B cell (primary cell): ENCODE results near the gene TSTD2. TPM values are rescaled to one million over a fixed set of nuclear protein-coding genes. Genes with fewer than 3 reads are reported as not detected.
"Not testable (repeated sequence)": the region's sequence is repeated elsewhere in the genome, so short reads cannot be mapped to it uniquely, and the experiment has no call there.

Experiments used
- ATAC-seq: fragments of 200-7000 bp; cut with Tn5 transposase; one replicate; pipeline ENCODE4 v1.10.0; 2021; ENCODE audit warnings: low read depth, mild to moderate bottlenecking, moderate number of reproducible peaks, moderate library complexity
- CTCF ChIA-PET: fragments of 350-600 bp; sonication (Branson Sonifier 250); formaldehyde crosslinking; loops from one replicate; lab custom pipeline; 2021; ENCODE audit warnings: antibody characterized with exemption, inconsistent platforms; lab: Charles Lee
- POLR2A ChIA-PET: fragments of 350-600 bp; sonication (Branson Sonifier 250); formaldehyde crosslinking; loops from one replicate; lab custom pipeline; 2021; ENCODE audit warnings: antibody characterized with exemption; lab: Charles Lee
- DNase-seq: peaks from one replicate; pipeline ENCODE4 v3.0.0; 2013
- H2AFZ ChIP-seq: 2 replicates; pipeline ENCODE4 v1.6.1; 2012; ENCODE audit warnings: mild to moderate bottlenecking, low read depth, low read length; ENCODE audit not compliant: insufficient read depth, poor library complexity, severe bottlenecking
- H3K27ac ChIP-seq, 2 donors: 1 replicate in 1 of 2; 2 replicates in 1 of 2; pipeline ENCODE4 v1.5.1; 2012 to 2013; ENCODE audit warnings: low read length in 2 of 2, mild to moderate bottlenecking in 2 of 2, moderate library complexity in 1 of 2
- H3K27me3 ChIP-seq, 4 experiments: fragments of 200-600 bp in 1 of 4; sonication (generic) in 1 of 4; replicated peaks in 1 of 4; 1 replicate in 2 of 4; 2 replicates in 2 of 4; pipeline versions ENCODE4 v1.6.1 to v1.7.0; 2013 to 2016; ENCODE audit warnings: low read length in 3 of 4, mild to moderate bottlenecking in 2 of 4, mixed read lengths in 1 of 4, moderate library complexity in 1 of 4; ENCODE audit not compliant: insufficient read depth in 4 of 4, control insufficient read depth in 3 of 4; ENCODE audit errors: control extremely low read depth in 1 of 4
- H3K36me3 ChIP-seq, 2 experiments: replicated peaks in 1 of 2; 1 replicate in 1 of 2; 2 replicates in 1 of 2; pipeline versions ENCODE4 v1.6.1 to v1.7.1; 2013; ENCODE audit warnings: low read length in 1 of 2; ENCODE audit not compliant: insufficient read depth in 2 of 2, control insufficient read depth in 1 of 2; ENCODE audit errors: control extremely low read depth in 1 of 2, extremely low read depth in 1 of 2
- H3K4me1 ChIP-seq, 2 donors: fragments of 200-600 bp in 1 of 2; sonication (generic) in 1 of 2; 1 replicate in 1 of 2; 2 replicates in 1 of 2; pipeline versions ENCODE4 v1.5.1 to v1.6.1; 2013 to 2017; ENCODE audit warnings: low read length in 2 of 2; ENCODE audit not compliant: control insufficient read depth in 2 of 2, insufficient read depth in 2 of 2
- H3K4me2 ChIP-seq: replicated peaks from 2 replicates; pipeline ENCODE3; 2012; ENCODE audit warnings: mild to moderate bottlenecking, low read depth, low read length; ENCODE audit not compliant: poor library complexity, severe bottlenecking
- H3K4me3 ChIP-seq, 5 experiments: fragments of 200-600 bp in 1 of 5; sonication (generic) in 1 of 5; 1 replicate in 3 of 5; 2 replicates in 2 of 5; pipeline versions ENCODE4 v1.5.1 to v1.7.0; 2011 to 2016; ENCODE audit warnings: low read length in 4 of 5, mild to moderate bottlenecking in 4 of 5, low read depth in 2 of 5, control low read depth in 1 of 5, moderate library complexity in 1 of 5; ENCODE audit not compliant: insufficient read depth in 1 of 5; ENCODE audit errors: control extremely low read depth in 1 of 5, extremely low read depth in 1 of 5
- H3K79me2 ChIP-seq: fragments of 200-600 bp; sonication (generic); one replicate; pipeline ENCODE4 v1.6.0; 2016; ENCODE audit warnings: low read length; ENCODE audit not compliant: control insufficient read depth, insufficient read depth
- H3K9ac ChIP-seq: fragments of 200-600 bp; sonication (generic); 2 replicates; pipeline ENCODE4 v1.6.1; 2017; ENCODE audit warnings: mild to moderate bottlenecking, low read length, moderate library complexity
- H3K9me3 ChIP-seq, 3 donors: one replicate each; pipeline versions ENCODE4 v1.6.1 to v1.7.1; 2013; ENCODE audit warnings: low read length in 2 of 3; ENCODE audit not compliant: control insufficient read depth in 2 of 3, insufficient read depth in 1 of 3; ENCODE audit errors: control extremely low read depth in 1 of 3
- H4K20me1 ChIP-seq: 2 replicates; pipeline ENCODE4 v1.6.0; 2012; ENCODE audit warnings: mild to moderate bottlenecking, low read length; ENCODE audit not compliant: insufficient read depth, control insufficient read depth, poor library complexity, severe bottlenecking
- H3K27ac Mint-ChIP-seq: one replicate; pipeline ENCODE4 v1.8.0; 2021; ENCODE audit warnings: mixed read lengths
- H3K27me3 Mint-ChIP-seq: one replicate; pipeline ENCODE4 v1.8.0; 2021; ENCODE audit warnings: mixed read lengths
- H3K4me1 Mint-ChIP-seq: one replicate; pipeline ENCODE4 v1.8.0; 2021; ENCODE audit warnings: mixed read lengths
- H3K4me3 Mint-ChIP-seq: one replicate; pipeline ENCODE4 v1.8.0; 2021; ENCODE audit warnings: mixed read lengths
- H3K9me3 Mint-ChIP-seq: one replicate; pipeline ENCODE4 v1.8.0; 2022; ENCODE audit warnings: mixed read lengths; ENCODE audit not compliant: insufficient read depth
- CTCF ChIP-seq: fragments of 200-600 bp; IDR thresholded peaks from one replicate; pipeline ENCODE4 v1.8.0; 2022; ENCODE audit warnings: antibody characterized with exemption, mild to moderate bottlenecking
- EZH2 ChIP-seq: IDR thresholded peaks from 2 replicates; pipeline ENCODE4 v1.6.1; 2012; ENCODE audit warnings: borderline replicate concordance, low read depth, mild to moderate bottlenecking, moderate library complexity, low read length; ENCODE audit not compliant: insufficient read depth, poor library complexity, severe bottlenecking
- WGBS: methylation state at CpG from one replicate; pipeline ENCODE4 v1.1.5; 2013; ENCODE audit warnings: missing lambda C conversion rate; ENCODE audit not compliant: insufficient coverage; 5-methylcytosine and 5-hydroxymethylcytosine counted together
- intact Hi-C: fragments of 100-400 bp; cut with micrococcal nuclease; formaldehyde crosslinking; loops from one replicate; pipeline ENCODE4 v1.10.0; 2022
- polyA plus RNA-seq: library from polyadenylated mRNA; depleted of rRNA; stranded (reverse); fragments of >200 nt; gene quantifications from 2 replicates; pipeline ENCODE4 v1.2.3, GENCODE V29; 2012
- total RNA-seq, 2 donors: library from RNA; stranded (reverse); fragments of 120-200 nt in 1 of 2; gene quantifications; 1 replicate in 1 of 2; 2 replicates in 1 of 2; pipeline versions ENCODE4 v1.2.3 to v1.2.4, GENCODE V29; 2013 to 2022

TSTD2 gene
- total and polyA plus RNA-seq, 2 donors (not counting 1 experiment from before 2014, with no cell fraction given) = 12.7 to 29.2 TPM

- Histone ChIP-seq H4K20me1 (no peaks in the 10 kb centered on the region), H3K27me3 (no peaks in the 10 kb centered on the region), H3K79me2 (peaks cover 16% of the 10 kb centered on the region), H3K9ac (no peak overlapping the region), H3K4me2 (no peak overlapping the region), H2AFZ (no peak overlapping the region), H3K27ac (no peak overlapping the region), H3K4me3 (no peak overlapping the region), H3K36me3 (peaks cover 0 to 16% of the 10 kb centered on the region in 2 experiments), H3K9me3 (no peaks in the 10 kb centered on the region), H3K4me1 (no peaks in the 10 kb centered on the region)
- CTCF ChIA-PET = interaction anchor here (1.9 to 2.3 kb wide), 2 partner anchors 8 to 25 kb away, joined by 5 to 10 read pairs; no protein-coding TSS in a partner anchor
- TF ChIP-seq EZH2 = no peak
- TF ChIP-seq CTCF = no peak
- ATAC-seq (no peak), DNase-seq (no peak)
- Mint-ChIP-seq H3K27me3 (no peaks in the 10 kb centered on the region), H3K9me3 (no peaks in the 10 kb centered on the region), H3K4me3 (no peak overlapping the region), H3K27ac (no peak overlapping the region), H3K4me1 (peaks cover 5% of the 10 kb centered on the region)
- POLR2A ChIA-PET = interaction anchor here (1.0 kb wide), 1 partner anchor 9 kb away, joined by 3 read pairs; the partner anchor contains the start of gene TSTD2
- intact Hi-C loops = no loop called here
- no CpG with 5 or more reads among the region's 1 CpG for WGBS
These were observed 9.2 kb downstream of the TSTD2 start for GRCh38 chr9:97623946-97624345.

GRCh38 chr9:97622483-97622882 lies 10.7 kb downstream of the TSTD2 start:
- not testable (repeated sequence) for DNase-seq

GRCh38 chr9:97620063-97620462 lies 13.1 kb downstream of the TSTD2 start:
- H3K9me3 ChIP-seq, H3K9ac ChIP-seq, H3K27ac Mint-ChIP-seq, H3K27me3 Mint-ChIP-seq, H3K4me1 Mint-ChIP-seq, H3K79me2 ChIP-seq, H3K9me3 Mint-ChIP-seq, POLR2A ChIA-PET, H3K27ac ChIP-seq, DNase-seq, H4K20me1 ChIP-seq, H3K4me1 ChIP-seq, H3K4me3 ChIP-seq, H3K27me3 ChIP-seq, H3K4me2 ChIP-seq, CTCF ChIA-PET, intact Hi-C loops, H3K4me3 Mint-ChIP-seq, H2AFZ ChIP-seq, ATAC-seq: not testable (repeated sequence)
- H3K36me3 ChIP-seq = peaks cover 5 to 18% of the 10 kb centered on the region in 2 experiments
- no CpG with 5 or more reads among the region's 2 CpGs for WGBS

More at GRCh38 chr9:97622483-97622882, 10.7 kb downstream of the TSTD2 start:
- H3K27ac ChIP-seq, H3K4me3 Mint-ChIP-seq, H3K79me2 ChIP-seq, H3K27me3 ChIP-seq, H3K9me3 Mint-ChIP-seq, H3K4me3 ChIP-seq, H3K27me3 Mint-ChIP-seq, ATAC-seq, H3K9me3 ChIP-seq, H3K4me2 ChIP-seq, H2AFZ ChIP-seq, POLR2A ChIA-PET, CTCF ChIA-PET, H3K4me1 ChIP-seq, H4K20me1 ChIP-seq, H3K27ac Mint-ChIP-seq, H3K9ac ChIP-seq, H3K4me1 Mint-ChIP-seq, intact Hi-C loops: not testable (repeated sequence)
- 98% methylated on average over 5 of the region's 5 CpGs for WGBS
- H3K36me3 ChIP-seq = peaks cover 2 to 16% of the 10 kb centered on the region in 2 experiments
